ENCODE data around the gene PHACTR1. TPM values are rescaled to one million over a fixed set of nuclear protein-coding genes. Genes with fewer than 3 reads are reported as not detected.

The PHACTR1 gene
- total and polyA plus RNA-seq, 9 of the 15 experiments (the other 6 are each of a cell fraction or from before 2014, with no cell fraction given) = 11.5 to 32.6 (median 22.0) TPM

DNA sequence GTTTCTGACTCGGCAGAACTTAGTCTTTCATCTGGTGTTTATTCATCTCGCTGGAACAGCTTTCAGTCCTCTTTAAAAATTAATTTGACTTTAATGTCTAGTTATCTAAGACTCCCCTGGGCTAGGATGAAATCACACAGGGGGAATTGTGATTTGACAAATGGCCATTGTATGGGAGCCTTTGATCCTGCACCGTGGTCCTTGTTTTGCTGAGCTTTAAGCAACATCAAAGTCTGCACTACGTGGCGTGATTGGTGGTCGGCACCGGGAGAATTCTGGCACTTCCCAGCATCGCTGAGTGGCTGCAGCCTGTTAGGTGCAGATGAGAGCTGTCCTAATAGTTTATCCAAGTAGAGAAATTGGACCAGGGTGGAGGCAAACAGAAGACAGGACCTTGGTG is 464.8 kb downstream of the PHACTR1 start:
- ChIA-PET POLR2A (interaction anchor here (0.6 kb wide), 1 partner anchor 1124 kb away, joined by 3 read pairs; no protein-coding TSS in a partner anchor), CTCF (ENCODE audit: low intra/inter-chr PET ratio) (no interaction called here)
- Histone ChIP-seq H3K27me3 (ENCODE audit: control insufficient read depth in 2 of 2, insufficient read depth in 2 of 2, low read length in 2 of 2) (peaks cover 36 to 44% of the 10 kb centered on the region in 2 experiments), H3K27ac (ENCODE audit: extremely low read depth, low read depth, low read length) (no peak overlapping the region), H4K20me1 (replicated peaks; ENCODE audit: control insufficient read depth, insufficient read depth, low read length) (no peaks in the 10 kb centered on the region), H3K79me2 (ENCODE audit: control insufficient read depth, insufficient read depth, low read length) (no peaks in the 10 kb centered on the region), H3K36me3 (ENCODE audit: control insufficient read depth, insufficient read depth, low read length) (no peaks in the 10 kb centered on the region), H3K4me2 (ENCODE audit: insufficient read depth, low read length) (no peak overlapping the region), H3K4me1 (replicated peaks in 1 of 2; ENCODE audit: control insufficient read depth in 2 of 2, insufficient read depth in 2 of 2, low read length in 2 of 2) (no peaks in the 10 kb centered on the region), H3K4me3 (no peak overlapping the region), H3K9me1 (ENCODE audit: control insufficient read depth, insufficient read depth, low read length) (no peaks in the 10 kb centered on the region), H3K9ac (ENCODE audit: insufficient read depth in 1 of 2, low read depth in 2 of 2, low read length in 2 of 2) (no peak overlapping the region), H3K9me3 (replicated peaks; ENCODE audit: control insufficient read depth, insufficient read depth, low read depth, low read length) (no peaks in the 10 kb centered on the region), H2AFZ (ENCODE audit: low read depth, low read length) (no peak overlapping the region)
- TF ChIP-seq CBX8 (IDR thresholded peaks at IDR 0.05; ENCODE audit: borderline replicate concordance, extremely low read depth, low read depth, low read length, poor library complexity, severe bottlenecking) (peak; percentile 4), SMAD1 (IDR thresholded peaks at IDR 0.05; ENCODE audit: low read depth, low read length, partially characterized antibody) (no peak), CHD4 (IDR thresholded peaks at IDR 0.05; ENCODE audit: insufficient read depth, insufficient replicate concordance, low read depth, low read length, poor library complexity, severe bottlenecking) (no peak), ZEB2 (IDR thresholded peaks at IDR 0.05) (no peak), ZNF24 (IDR thresholded peaks at IDR 0.05) (no peak)
- TF ChIP-seq, protein P1, sequence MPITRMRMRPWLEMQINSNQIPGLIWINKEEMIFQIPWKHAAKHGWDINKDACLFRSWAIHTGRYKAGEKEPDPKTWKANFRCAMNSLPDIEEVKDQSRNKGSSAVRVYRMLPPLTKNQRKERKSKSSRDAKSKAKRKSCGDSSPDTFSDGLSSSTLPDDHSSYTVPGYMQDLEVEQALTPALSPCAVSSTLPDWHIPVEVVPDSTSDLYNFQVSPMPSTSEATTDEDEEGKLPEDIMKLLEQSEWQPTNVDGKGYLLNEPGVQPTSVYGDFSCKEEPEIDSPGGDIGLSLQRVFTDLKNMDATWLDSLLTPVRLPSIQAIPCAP (CRISPR knock-in tag; IDR thresholded peaks at IDR 0.05; ENCODE audit: borderline replicate concordance) = no peak
- TF ChIP-seq, protein P2, sequence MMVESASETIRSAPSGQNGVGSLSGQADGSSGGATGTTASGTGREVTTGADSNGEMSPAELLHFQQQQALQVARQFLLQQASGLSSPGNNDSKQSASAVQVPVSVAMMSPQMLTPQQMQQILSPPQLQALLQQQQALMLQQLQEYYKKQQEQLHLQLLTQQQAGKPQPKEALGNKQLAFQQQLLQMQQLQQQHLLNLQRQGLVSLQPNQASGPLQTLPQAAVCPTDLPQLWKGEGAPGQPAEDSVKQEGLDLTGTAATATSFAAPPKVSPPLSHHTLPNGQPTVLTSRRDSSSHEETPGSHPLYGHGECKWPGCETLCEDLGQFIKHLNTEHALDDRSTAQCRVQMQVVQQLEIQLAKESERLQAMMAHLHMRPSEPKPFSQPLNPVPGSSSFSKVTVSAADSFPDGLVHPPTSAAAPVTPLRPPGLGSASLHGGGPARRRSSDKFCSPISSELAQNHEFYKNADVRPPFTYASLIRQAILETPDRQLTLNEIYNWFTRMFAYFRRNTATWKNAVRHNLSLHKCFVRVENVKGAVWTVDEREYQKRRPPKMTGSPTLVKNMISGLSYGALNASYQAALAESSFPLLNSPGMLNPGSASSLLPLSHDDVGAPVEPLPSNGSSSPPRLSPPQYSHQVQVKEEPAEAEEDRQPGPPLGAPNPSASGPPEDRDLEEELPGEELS (CRISPR knock-in tag; IDR thresholded peaks at IDR 0.05; ENCODE audit: borderline replicate concordance) = no peak
- in situ Hi-C loops (cut with MboI) (no loop called here), intact Hi-C loops (cut with micrococcal nuclease) (no loop called here)
- no peak for DNase-seq (ENCODE audit: extremely low read depth in 1 of 4, low spot score in 3 of 4)
- no peak for ATAC-seq
- FAIRE-seq = no peak
- BruUV-seq (replicated peaks) = no TSS peak
- WGBS (ENCODE audit: insufficient coverage, low coverage, missing lambda C conversion rate) = 2% methylated on average over 8 of the region's 8 CpGs
